Chondrocyte (in vitro differentiated cells): ENCODE measurements around the gene CSRP1. TPM values are rescaled to one million over a fixed set of nuclear protein-coding genes. Genes with fewer than 3 reads are reported as not detected.

ENCODE experiments used
- DNase-seq: peaks from one replicate; pipeline ENCODE4 v3.0.0; 2021; ENCODE audit warnings: mixed read lengths, low spot score
- H3K27ac Mint-ChIP-seq: one replicate; pipeline ENCODE4 v1.8.0; 2021; ENCODE audit warnings: mild to moderate bottlenecking, moderate library complexity, mixed read lengths; ENCODE audit not compliant: unreplicated experiment
- H3K27me3 Mint-ChIP-seq: 2 replicates; pipeline ENCODE4 v1.8.0; 2021; ENCODE audit warnings: low read depth, mixed read lengths
- H3K36me3 Mint-ChIP-seq: 2 replicates; pipeline ENCODE4 v1.8.0; 2021; ENCODE audit warnings: low read depth, mixed read lengths
- H3K4me1 Mint-ChIP-seq: 2 replicates; pipeline ENCODE4 v1.8.0; 2021; ENCODE audit warnings: low read depth, mild to moderate bottlenecking, mixed read lengths
- H3K4me3 Mint-ChIP-seq: one replicate; pipeline ENCODE4 v1.8.0; 2021; ENCODE audit warnings: mild to moderate bottlenecking, moderate library complexity, mixed read lengths; ENCODE audit not compliant: unreplicated experiment
- H3K9me3 Mint-ChIP-seq: 2 replicates; pipeline ENCODE4 v1.8.0; 2021; ENCODE audit warnings: low read depth, mixed read lengths
- CTCF ChIP-seq: fragments of 200-600 bp; sonication (generic); IDR thresholded peaks from 2 replicates; pipeline ENCODE4 v1.5.0; 2021; ENCODE audit warnings: antibody characterized with exemption, mild to moderate bottlenecking, moderate library complexity
- total RNA-seq: library from RNA; stranded (reverse); gene quantifications from 3 replicates; pipeline ENCODE4 v1.2.1, GENCODE V29; 2021

Gene CSRP1
- total RNA-seq, 1 donor from 2014 or later: 5.9 TPM

GRCh38 chr1:201499191-201499590 is 7.7 kb downstream of the CSRP1 start:
- H3K27me3 Mint-ChIP-seq: no peaks in the 10 kb centered on the region

GRCh38 chr1:201498621-201499020 is 8.3 kb downstream of the CSRP1 start:
- H3K9me3 Mint-ChIP-seq: no peaks in the 10 kb centered on the region
- peaks cover 67% of the 10 kb centered on the region for H3K4me1 Mint-ChIP-seq
- no peaks in the 10 kb centered on the region for H3K36me3 Mint-ChIP-seq
- H3K4me3 Mint-ChIP-seq: no peak overlapping the region
- no peak for DNase-seq
- H3K27me3 Mint-ChIP-seq: no peaks in the 10 kb centered on the region
- no peak overlapping the region for H3K27ac Mint-ChIP-seq
- peak; percentile 13 for TF ChIP-seq CTCF

More at GRCh38 chr1:201499191-201499590, 7.7 kb downstream of the CSRP1 start:
- Mint-ChIP-seq H3K27ac (no peak overlapping the region), H3K9me3 (no peaks in the 10 kb centered on the region), H3K36me3 (no peaks in the 10 kb centered on the region), H3K4me3 (no peak overlapping the region), H3K4me1 (peaks cover 67% of the 10 kb centered on the region)
- DNase-seq: no peak
- TF ChIP-seq CTCF: no peak

GRCh38 chr1:201497935-201498509 is 8.9 kb downstream of the CSRP1 start:
- H3K4me3 Mint-ChIP-seq: no peak overlapping the region
- TF ChIP-seq CTCF: no peak
- no peaks in the 10 kb centered on the region for H3K36me3 Mint-ChIP-seq
- H3K27ac Mint-ChIP-seq: no peak overlapping the region
- DNase-seq: no peak
- peaks cover 67% of the 10 kb centered on the region for H3K4me1 Mint-ChIP-seq
- H3K27me3 Mint-ChIP-seq: no peaks in the 10 kb centered on the region
- no peaks in the 10 kb centered on the region for H3K9me3 Mint-ChIP-seq

- TF ChIP-seq CTCF: no peak
- Mint-ChIP-seq H3K27me3 (no peaks in the 10 kb centered on the region), H3K4me1 (peaks cover 64% of the 10 kb centered on the region), H3K36me3 (no peaks in the 10 kb centered on the region), H3K9me3 (no peaks in the 10 kb centered on the region), H3K27ac (peak overlapping the region; percentile 68), H3K4me3 (no peak overlapping the region)
- DNase-seq: no peak
These were observed 10.6 kb downstream of the CSRP1 start for GRCh38 chr1:201496296-201496690.

GRCh38 chr1:201495551-201496295 is 11.2 kb downstream of the CSRP1 start:
- Mint-ChIP-seq H3K27me3 (no peaks in the 10 kb centered on the region), H3K4me1 (peaks cover 63% of the 10 kb centered on the region), H3K4me3 (no peak overlapping the region), H3K9me3 (no peaks in the 10 kb centered on the region), H3K27ac (peak overlapping the region; percentile 68), H3K36me3 (no peaks in the 10 kb centered on the region)
- TF ChIP-seq CTCF: no peak
- DNase-seq: no peak
